HEK293 (cell line): Measurements from ENCODE around the gene SPATA31C1.

Experiments
- CTCF ChIA-PET: fragments of 350-600 bp; formaldehyde crosslinking; extraction: SDS; loops from one replicate; lab custom pipeline; 2021; ENCODE audit warnings: antibody characterized with exemption; lab: Yijun Ruan, JAX
- POLR2A ChIA-PET: fragments of 300-600 bp; formaldehyde crosslinking; extraction: SDS; loops from one replicate; lab custom pipeline; 2020; ENCODE audit warnings: antibody characterized with exemption, inconsistent platforms; lab: Yijun Ruan, JAX
- H3K27ac ChIP-seq: fragments of 200-500 bp; sonication (Bioruptor generic); 2 replicates; pipeline ENCODE4 v1.5.1; 2014; ENCODE audit warnings: low read depth, low read length, control low read depth, inconsistent platforms; ENCODE audit errors: extremely low read depth
- H3K36me3 ChIP-seq, 2 experiments: fragments of 200-500 bp in 1 of 2; sonication (Bioruptor generic) in 1 of 2; 1 replicate in 1 of 2; 2 replicates in 1 of 2; pipeline ENCODE4 v1.5.1; 2014 to 2017; ENCODE audit warnings: inconsistent platforms in 2 of 2, low read length in 2 of 2; ENCODE audit not compliant: control insufficient read depth in 2 of 2, insufficient read depth in 1 of 2
- H3K4me1 ChIP-seq: fragments of 200-500 bp; sonication (Bioruptor generic); 2 replicates; pipeline ENCODE4 v1.5.1; 2014; ENCODE audit warnings: mild to moderate bottlenecking, low read length, inconsistent platforms; ENCODE audit not compliant: control insufficient read depth, insufficient read depth
- H3K4me3 ChIP-seq: 2 replicates; pipeline ENCODE4 v1.5.1; 2011; ENCODE audit warnings: low read depth, mild to moderate bottlenecking, control low read depth, low read length, moderate library complexity
- H3K9me3 ChIP-seq: fragments of 200-500 bp; sonication (Bioruptor generic); 2 replicates; pipeline ENCODE4 v1.5.1; 2014; ENCODE audit warnings: low read depth, low read length, inconsistent platforms; ENCODE audit not compliant: control insufficient read depth, insufficient read depth
- CTCF ChIP-seq: fragments of 450-650 bp; formaldehyde crosslinking; IDR thresholded peaks from 2 replicates; pipeline ENCODE4 v1.5.1; 2016; ENCODE audit warnings: missing biosample characterization, missing genetic modification characterization
- FEZF1 ChIP-seq: fragments of 450-650 bp; formaldehyde crosslinking; IDR thresholded peaks from 2 replicates; pipeline ENCODE4 v1.5.1; 2016; ENCODE audit warnings: missing biosample characterization, missing genetic modification characterization
- HOXA7 ChIP-seq: sonication (generic); formaldehyde crosslinking; IDR thresholded peaks from 2 replicates; pipeline ENCODE4 v1.8.1; 2022; ENCODE audit warnings: missing genetic modification reagents, borderline replicate concordance
- KLF8 ChIP-seq: fragments of 450-650 bp; formaldehyde crosslinking; IDR thresholded peaks from 2 replicates; pipeline ENCODE4 v1.5.1; 2016; ENCODE audit warnings: missing biosample characterization, missing genetic modification characterization
- MYNN ChIP-seq: fragments of 450-650 bp; formaldehyde crosslinking; IDR thresholded peaks from 2 replicates; pipeline ENCODE4 v1.5.1; 2016; ENCODE audit warnings: missing biosample characterization, missing genetic modification characterization, borderline replicate concordance
- MZF1 ChIP-seq: fragments of 450-650 bp; formaldehyde crosslinking; IDR thresholded peaks from 2 replicates; pipeline ENCODE4 v1.5.1; 2017; ENCODE audit warnings: missing biosample characterization, missing genetic modification characterization, borderline replicate concordance
- PRDM2 ChIP-seq: fragments of 450-650 bp; formaldehyde crosslinking; IDR thresholded peaks from 2 replicates; pipeline ENCODE4 v1.5.1; 2016; ENCODE audit warnings: missing biosample characterization, missing genetic modification characterization, borderline replicate concordance
- PRDM6 ChIP-seq: fragments of 450-650 bp; formaldehyde crosslinking; IDR thresholded peaks from 2 replicates; pipeline ENCODE4 v1.5.1; 2017; ENCODE audit warnings: missing biosample characterization, missing genetic modification characterization
- YY2 ChIP-seq: fragments of 450-650 bp; formaldehyde crosslinking; IDR thresholded peaks from 2 replicates; pipeline ENCODE4 v1.5.1; 2016; ENCODE audit warnings: missing biosample characterization, missing genetic modification characterization
- ZBTB48 ChIP-seq: fragments of 450-650 bp; formaldehyde crosslinking; IDR thresholded peaks from 2 replicates; pipeline ENCODE4 v1.5.1; 2016; ENCODE audit warnings: missing biosample characterization, missing genetic modification characterization
- ZBTB7A ChIP-seq: fragments of 450-650 bp; formaldehyde crosslinking; IDR thresholded peaks from 2 replicates; pipeline ENCODE4 v1.5.1; 2016; ENCODE audit warnings: low read depth, missing biosample characterization, missing genetic modification characterization
- ZIC2 ChIP-seq: fragments of 450-650 bp; formaldehyde crosslinking; IDR thresholded peaks from 2 replicates; pipeline ENCODE4 v1.5.1; 2016; ENCODE audit warnings: missing biosample characterization, missing genetic modification characterization
- ZNF132 ChIP-seq: fragments of 450-650 bp; formaldehyde crosslinking; IDR thresholded peaks from 2 replicates; pipeline ENCODE4 v1.5.1; 2017; ENCODE audit warnings: missing biosample characterization, missing genetic modification characterization, borderline replicate concordance
- ZNF24 ChIP-seq: fragments of 450-650 bp; formaldehyde crosslinking; IDR thresholded peaks from 2 replicates; pipeline ENCODE4 v1.5.1; 2016; ENCODE audit warnings: missing biosample characterization, missing genetic modification characterization
- ZNF248 ChIP-seq: fragments of 450-650 bp; formaldehyde crosslinking; IDR thresholded peaks from 2 replicates; pipeline ENCODE4 v1.5.1; 2017; ENCODE audit warnings: missing biosample characterization, missing genetic modification characterization
- ZNF292 ChIP-seq: fragments of 450-650 bp; formaldehyde crosslinking; IDR thresholded peaks from 2 replicates; pipeline ENCODE4 v1.5.1; 2016; ENCODE audit warnings: low read depth, missing biosample characterization, missing genetic modification characterization, borderline replicate concordance
- ZNF350 ChIP-seq: fragments of 450-650 bp; formaldehyde crosslinking; IDR thresholded peaks from 2 replicates; pipeline ENCODE4 v1.5.0; 2017; ENCODE audit warnings: missing biosample characterization, mild to moderate bottlenecking, missing genetic modification characterization
- ZNF394 ChIP-seq: fragments of 450-650 bp; formaldehyde crosslinking; IDR thresholded peaks from 2 replicates; pipeline ENCODE4 v1.5.1; 2016; ENCODE audit warnings: missing biosample characterization, missing genetic modification characterization, mild to moderate bottlenecking, moderate library complexity, borderline replicate concordance
- ZNF404 ChIP-seq: fragments of 450-650 bp; formaldehyde crosslinking; IDR thresholded peaks from 2 replicates; pipeline ENCODE4 v1.5.1; 2017; ENCODE audit warnings: missing biosample characterization, missing genetic modification characterization
- ZNF416 ChIP-seq: fragments of 450-650 bp; formaldehyde crosslinking; IDR thresholded peaks from 2 replicates; pipeline ENCODE4 v1.5.1; 2016; ENCODE audit warnings: missing biosample characterization, missing genetic modification characterization
- ZNF423 ChIP-seq: fragments of 450-650 bp; formaldehyde crosslinking; IDR thresholded peaks from 2 replicates; pipeline ENCODE4 v1.5.1; 2016; ENCODE audit warnings: missing biosample characterization, missing genetic modification characterization
- ZNF449 ChIP-seq: fragments of 450-650 bp; formaldehyde crosslinking; IDR thresholded peaks from 2 replicates; pipeline ENCODE4 v1.5.1; 2017; ENCODE audit warnings: missing biosample characterization, mild to moderate bottlenecking, missing genetic modification characterization, moderate library complexity
- ZNF473 ChIP-seq: fragments of 450-650 bp; formaldehyde crosslinking; IDR thresholded peaks from 2 replicates; pipeline ENCODE4 v1.5.1; 2017; ENCODE audit warnings: missing biosample characterization, missing genetic modification characterization
- ZNF610 ChIP-seq: fragments of 450-650 bp; formaldehyde crosslinking; IDR thresholded peaks from 2 replicates; pipeline ENCODE4 v1.5.1; 2016; ENCODE audit warnings: missing biosample characterization, missing genetic modification characterization, borderline replicate concordance
- ZSCAN16 ChIP-seq: fragments of 450-650 bp; formaldehyde crosslinking; IDR thresholded peaks from 2 replicates; pipeline ENCODE4 v1.5.1; 2016; ENCODE audit warnings: missing biosample characterization, missing genetic modification characterization
- ZSCAN30 ChIP-seq: fragments of 450-650 bp; IDR thresholded peaks from 2 replicates; pipeline ENCODE4 v1.5.1; 2018; ENCODE audit warnings: missing biosample characterization, mild to moderate bottlenecking, missing genetic modification characterization, moderate library complexity

Gene SPATA31C1

GRCh38 chr9:87892956-87893355 lies 24.8 kb upstream of the SPATA31C1 start:
- no peak for TF ChIP-seq ZNF416 (tag by site-specific recombination)
- TF ChIP-seq ZSCAN30 (tag by site-specific recombination) = no peak
- TF ChIP-seq ZNF350 (tag by site-specific recombination) = no peak
- no peak for TF ChIP-seq ZNF248
- no peak for TF ChIP-seq ZNF394
- TF ChIP-seq ZNF24 (tag by site-specific recombination) = no peak
- no peak for TF ChIP-seq ZSCAN16
- TF ChIP-seq MZF1 = no peak
- no peak for TF ChIP-seq ZBTB7A
- no peak for TF ChIP-seq PRDM2
- no peak for TF ChIP-seq ZBTB48
- TF ChIP-seq ZNF473 (tag by site-specific recombination) = no peak
- no peak for TF ChIP-seq FEZF1 (tag by site-specific recombination)
- no peak for TF ChIP-seq ZNF449 (tag by site-specific recombination)
- TF ChIP-seq CTCF (tag by site-specific recombination) = no peak
- no peak for TF ChIP-seq HOXA7
- Histone ChIP-seq H3K4me3 (no peak overlapping the region), H3K27ac (no peak overlapping the region), H3K4me1 (no peaks in the 10 kb centered on the region), H3K36me3 (no peaks in the 10 kb centered on the region), H3K9me3 (no peaks in the 10 kb centered on the region)
- POLR2A ChIA-PET = no interaction called here
- CTCF ChIA-PET = no interaction called here

- TF ChIP-seq ZNF132 = no peak
- no peak for TF ChIP-seq ZNF423
- no peak for TF ChIP-seq YY2
- no peak for TF ChIP-seq ZNF404 (tag by site-specific recombination)
- no peak for TF ChIP-seq KLF8 (tag by site-specific recombination)
- no peak for TF ChIP-seq MYNN (tag by site-specific recombination)
- TF ChIP-seq ZNF292 (tag by site-specific recombination) = no peak
- no peak for TF ChIP-seq ZIC2 (tag by site-specific recombination)
- no peak for TF ChIP-seq PRDM6 (tag by site-specific recombination)
- no peak for TF ChIP-seq ZNF610 (tag by site-specific recombination)
- Histone ChIP-seq H3K9me3 (no peaks in the 10 kb centered on the region), H3K4me1 (no peaks in the 10 kb centered on the region), H3K27ac (no peak overlapping the region), H3K36me3 (no peaks in the 10 kb centered on the region), H3K4me3 (no peak overlapping the region)
- ChIA-PET POLR2A (no interaction called here), CTCF (interaction anchor here (0.8 to 0.9 kb wide), 2 partner anchors 8 to 11 kb away, joined by 3 to 4 read pairs; no protein-coding TSS in a partner anchor)
Observed at GRCh38 chr9:87894998-87895625, 22.6 kb upstream of the SPATA31C1 start.
